GM12872 (cell line): Measurements from ENCODE around the gene FEZ2.

Source experiments
- CTCF ChIP-seq: IDR thresholded peaks from 3 replicates; pipeline ENCODE4 v1.5.1; 2011; ENCODE audit warnings: low read depth, mild to moderate bottlenecking, low read length, moderate library complexity; ENCODE audit not compliant: insufficient read depth

Gene FEZ2

GRCh38 chr2:36539631-36540030 is 58.3 kb downstream of the FEZ2 start:
- TF ChIP-seq CTCF: no peak

- TF ChIP-seq CTCF: no peak
Measured at GRCh38 chr2:36538335-36538734, 59.6 kb downstream of the FEZ2 start.

GRCh38 chr2:36536776-36537175 is 61.2 kb downstream of the FEZ2 start:
- TF ChIP-seq CTCF: no peak

- TF ChIP-seq CTCF: no peak
Measured at GRCh38 chr2:36535099-36535498, 62.9 kb downstream of the FEZ2 start.

GRCh38 chr2:36534275-36534799 is 63.6 kb downstream of the FEZ2 start:
- no peak for TF ChIP-seq CTCF

- 0 out of 3 replicates have a peak, but pooled peaks have one; percentile 10 for TF ChIP-seq CTCF
Measured at GRCh38 chr2:36530983-36531354, 67.0 kb downstream of the FEZ2 start.

- no peak for TF ChIP-seq CTCF
Measured at GRCh38 chr2:36530178-36530982, 67.6 kb downstream of the FEZ2 start.
